KBM-7 (cell line): ENCODE data around the gene PRKCE.

Source experiments
- DNase-seq: peaks from one replicate; pipeline ENCODE4 v3.0.0-alpha.2; 2015
- in situ Hi-C: fragments of 300-500 bp; cut with MboI; formaldehyde crosslinking; loops from 2 replicates; pipeline ENCODE4 v1.14.3; 2020; ENCODE audit warnings: low sequenced_read_pairs, low pct_unique_long_range_greater_than_20kb, mixed read lengths

Gene PRKCE

GRCh38 chr2:45975752-45976517 is 324.5 kb downstream of the PRKCE start:
- in situ Hi-C loops, result no loop called here
- DNase-seq, result no peak

- in situ Hi-C loops, result no loop called here
- DNase-seq, result no peak
Measured at GRCh38 chr2:45978302-45978859, 326.9 kb downstream of the PRKCE start.

GRCh38 chr2:45979065-45979464 is 327.6 kb downstream of the PRKCE start:
- in situ Hi-C loops, result no loop called here
- DNase-seq, result no peak

DNA sequence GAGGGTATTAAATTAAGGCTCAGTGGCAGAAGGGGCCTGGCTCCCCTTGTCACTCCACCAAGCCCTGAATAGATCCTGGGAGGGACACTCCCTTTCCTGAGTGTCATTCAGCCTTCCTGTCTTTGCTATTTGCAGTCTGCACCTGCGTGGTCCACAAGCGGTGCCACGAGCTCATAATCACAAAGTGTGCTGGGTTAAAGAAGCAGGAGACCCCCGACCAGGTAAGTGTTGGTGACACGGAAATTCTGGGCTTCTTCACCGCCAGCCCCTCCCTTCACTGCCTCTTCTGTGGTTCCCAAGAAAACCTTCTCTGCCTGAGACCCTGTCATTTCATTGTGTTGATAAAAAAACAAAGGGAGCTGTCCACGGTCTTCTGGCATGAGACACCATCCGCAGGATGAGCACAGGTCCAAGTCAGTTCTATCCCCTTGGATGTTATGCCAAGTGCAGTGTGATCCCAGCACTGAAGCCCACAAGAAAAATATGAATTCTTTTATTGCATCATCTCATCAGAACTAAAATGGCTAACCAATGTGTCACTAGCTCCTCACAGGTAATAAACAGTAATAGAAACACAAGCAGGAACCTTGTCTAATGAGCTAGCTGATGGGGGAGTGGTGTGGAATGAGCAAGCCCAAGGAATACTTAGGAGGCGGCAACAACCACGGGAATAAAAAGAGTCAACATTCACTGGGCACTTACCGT is 328.8 kb downstream of the PRKCE start:
- no peak for DNase-seq
- in situ Hi-C loops, result no loop called here

- DNase-seq, result no peak
- in situ Hi-C loops, result no loop called here
Measured at GRCh38 chr2:45981384-45981930, 330.0 kb downstream of the PRKCE start.

GRCh38 chr2:45982096-45982495 is 330.6 kb downstream of the PRKCE start:
- DNase-seq, result no peak
- in situ Hi-C loops, result no loop called here

- in situ Hi-C loops, result no loop called here
- DNase-seq, result no peak
Measured at GRCh38 chr2:45983213-45983612, 331.7 kb downstream of the PRKCE start.

DNA sequence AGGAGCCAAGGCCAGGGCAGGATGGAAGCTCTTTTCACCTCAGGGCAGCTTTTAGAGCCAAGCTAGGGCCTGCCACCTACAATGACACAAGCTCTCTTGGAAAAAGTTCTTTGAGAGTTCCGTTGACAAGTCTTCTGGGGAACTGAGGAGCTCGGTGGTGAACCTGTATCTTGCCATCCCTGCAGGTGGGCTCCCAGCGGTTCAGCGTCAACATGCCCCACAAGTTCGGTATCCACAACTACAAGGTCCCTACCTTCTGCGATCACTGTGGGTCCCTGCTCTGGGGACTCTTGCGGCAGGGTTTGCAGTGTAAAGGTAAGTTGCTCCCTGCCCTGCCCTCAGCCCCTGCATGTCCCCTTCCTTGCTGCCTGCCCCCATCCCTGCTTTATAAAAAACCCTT is 332.9 kb downstream of the PRKCE start:
- in situ Hi-C loops, result no loop called here
- DNase-seq, result no peak

DNA sequence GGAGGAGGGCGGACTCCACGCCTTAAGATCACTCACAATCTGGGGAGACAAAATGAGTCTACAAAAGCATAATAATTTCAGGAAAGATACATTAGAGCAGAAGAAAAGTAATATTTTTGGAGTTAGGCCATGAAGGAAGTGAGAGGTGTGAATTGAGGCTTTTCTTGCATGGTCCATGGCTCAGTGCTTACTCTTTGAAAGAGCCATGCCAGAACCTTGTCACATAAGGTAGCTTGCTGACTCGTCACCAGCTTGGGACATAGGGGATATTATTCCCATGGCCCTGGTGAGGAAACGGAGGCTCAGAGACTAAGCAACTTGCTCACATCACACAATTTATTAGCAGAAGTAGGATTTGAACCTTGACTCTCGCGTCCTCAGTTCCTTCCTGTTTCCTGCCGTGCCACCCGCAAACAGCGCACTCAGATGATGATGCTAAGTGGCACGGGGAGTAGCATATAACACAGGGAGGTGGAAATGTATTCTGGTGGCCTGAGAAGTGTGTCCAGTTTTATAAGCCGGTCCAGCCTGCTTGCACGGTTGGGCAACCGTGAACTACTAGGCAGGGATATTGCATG is 333.5 kb downstream of the PRKCE start:
- DNase-seq, result no peak
- in situ Hi-C loops, result no loop called here

DNA sequence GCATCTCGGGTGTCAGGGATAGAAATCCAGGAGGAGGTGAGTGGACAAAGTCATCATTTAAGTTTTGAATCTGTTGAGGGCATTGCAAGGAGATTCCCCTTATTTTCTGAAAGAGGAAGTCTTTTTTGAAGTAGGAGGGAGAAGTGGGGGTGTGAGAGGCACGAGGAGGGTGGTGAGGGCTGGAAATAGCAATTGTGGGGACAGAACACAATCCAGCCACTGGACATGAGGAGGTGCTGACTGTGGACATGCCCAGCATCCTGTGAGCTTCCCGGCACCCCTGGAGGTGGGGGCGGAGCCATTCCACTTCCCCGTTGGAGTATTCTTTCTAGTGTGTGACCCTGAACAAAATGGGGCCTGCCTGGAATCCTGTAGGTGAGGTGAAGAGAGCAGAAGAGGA is 335.0 kb downstream of the PRKCE start:
- peak; percentile 41 for DNase-seq
- in situ Hi-C loops, result no loop called here

- in situ Hi-C loops, result no loop called here
- no peak for DNase-seq
Measured at GRCh38 chr2:45987856-45988255, 336.4 kb downstream of the PRKCE start.

GRCh38 chr2:45988879-45989278 is 337.4 kb downstream of the PRKCE start:
- in situ Hi-C loops, result no loop called here
- DNase-seq, result no peak

DNA sequence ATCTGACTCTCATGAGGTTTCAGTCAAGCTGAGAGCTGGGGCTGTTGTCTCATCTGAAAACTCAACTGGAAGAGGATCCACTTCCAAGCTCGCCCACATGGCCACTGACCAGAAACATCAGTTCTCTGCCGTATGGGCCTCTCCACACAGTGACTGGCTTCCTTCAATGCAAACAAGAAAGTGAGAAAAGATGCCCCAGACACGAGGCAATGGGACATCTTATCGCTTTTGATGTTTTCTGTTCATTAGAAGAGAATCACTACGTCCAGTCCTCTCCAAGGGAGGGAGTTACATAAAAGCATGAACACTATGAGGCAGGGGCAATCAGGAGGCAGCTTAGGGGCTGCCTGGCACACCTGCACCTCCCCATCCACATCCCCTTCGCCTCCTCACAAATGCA is 338.7 kb downstream of the PRKCE start:
- in situ Hi-C loops, result no loop called here
- no peak for DNase-seq

DNA sequence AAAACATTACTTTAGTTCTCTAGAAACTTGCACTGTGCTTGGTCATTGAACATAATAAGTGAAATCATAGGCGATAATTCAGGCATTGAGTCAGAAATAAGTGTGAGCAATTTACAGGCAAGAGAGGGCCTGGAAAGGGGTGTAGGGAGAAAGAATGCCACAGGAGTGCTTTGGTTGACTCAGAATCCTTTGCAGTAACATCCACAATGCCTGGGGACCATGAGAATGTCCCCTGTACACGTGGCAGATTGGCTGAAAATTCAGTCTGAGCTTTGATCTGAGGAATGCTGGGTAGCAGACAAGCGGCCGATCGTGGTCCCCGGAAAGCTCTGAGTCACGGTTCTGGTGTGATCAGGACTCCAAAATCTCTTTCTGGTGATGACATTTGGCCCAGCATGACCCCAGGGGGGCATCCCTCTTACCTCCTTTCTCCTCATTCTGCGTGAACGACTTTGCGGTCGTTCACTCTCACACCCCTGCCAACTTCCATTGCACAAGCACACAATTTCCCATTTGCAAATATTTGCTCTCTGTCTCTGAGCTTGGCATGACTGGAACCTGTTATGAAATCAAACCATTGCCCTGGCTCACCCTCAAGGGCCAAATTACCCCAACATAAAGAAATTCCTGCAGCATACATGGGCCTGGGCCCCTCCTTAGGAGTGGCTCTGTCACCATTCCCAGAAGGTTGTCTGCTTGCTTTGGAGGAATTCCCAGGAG is 340.7 kb downstream of the PRKCE start:
- no peak for DNase-seq
- in situ Hi-C loops, result no loop called here

DNA sequence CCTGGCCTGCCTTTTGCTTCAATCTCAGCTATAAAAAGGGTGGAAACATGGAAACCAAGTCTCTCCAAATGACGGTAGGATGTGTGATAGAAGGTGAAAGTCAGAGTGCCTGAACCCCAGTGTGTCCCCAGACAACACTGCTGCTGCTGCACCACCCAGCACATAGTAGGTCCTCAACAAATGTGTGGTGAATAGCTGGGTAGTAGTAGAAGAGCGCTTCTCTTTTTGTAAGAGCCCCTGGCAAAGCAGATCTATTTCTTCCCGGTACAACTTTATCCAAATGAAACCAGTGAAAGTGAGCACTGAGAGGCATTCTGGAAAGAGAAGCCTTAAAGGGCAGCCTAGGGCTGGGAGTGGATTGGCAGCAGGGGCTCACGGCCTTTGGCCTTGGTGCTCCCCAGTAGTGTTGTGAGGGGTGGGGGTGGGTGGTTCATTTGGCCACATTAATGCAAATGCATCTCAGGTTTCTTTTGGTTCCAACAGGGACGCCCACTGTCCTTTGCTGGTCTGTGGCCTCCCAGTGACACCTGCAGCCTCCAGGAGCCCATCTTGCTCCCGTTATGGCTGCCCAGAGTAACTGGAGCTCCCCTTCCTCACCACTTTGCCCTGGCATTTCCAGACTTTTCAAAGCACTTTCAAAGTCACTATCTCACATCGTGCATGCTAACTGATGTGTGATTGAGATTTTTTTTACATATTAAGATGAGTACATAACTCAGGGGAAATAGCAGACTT is 341.4 kb downstream of the PRKCE start:
- in situ Hi-C loops, result no loop called here
- no peak for DNase-seq

- DNase-seq, result peak; percentile 67
- in situ Hi-C loops, result no loop called here
Measured at GRCh38 chr2:45993476-45993991, 342.1 kb downstream of the PRKCE start.

DNA sequence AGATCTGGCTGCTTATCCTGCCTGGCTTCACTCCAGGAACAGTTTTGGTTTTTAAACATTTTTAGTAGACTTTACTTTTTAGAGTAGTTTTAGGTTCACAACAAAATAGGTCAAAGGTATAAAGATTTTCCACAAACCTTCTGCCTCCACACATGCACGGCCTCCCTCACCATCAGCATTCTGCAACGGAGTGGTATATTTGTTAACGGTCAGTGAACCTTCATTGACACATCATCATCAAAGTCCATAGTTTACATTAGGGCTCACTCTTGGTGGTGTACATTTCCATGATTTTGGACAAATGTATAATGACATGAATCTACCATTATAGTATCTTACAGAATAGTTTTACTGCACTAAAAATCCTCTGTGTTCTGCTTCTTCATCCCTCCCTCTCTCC is 342.6 kb downstream of the PRKCE start:
- DNase-seq, result no peak
- in situ Hi-C loops, result no loop called here

DNA sequence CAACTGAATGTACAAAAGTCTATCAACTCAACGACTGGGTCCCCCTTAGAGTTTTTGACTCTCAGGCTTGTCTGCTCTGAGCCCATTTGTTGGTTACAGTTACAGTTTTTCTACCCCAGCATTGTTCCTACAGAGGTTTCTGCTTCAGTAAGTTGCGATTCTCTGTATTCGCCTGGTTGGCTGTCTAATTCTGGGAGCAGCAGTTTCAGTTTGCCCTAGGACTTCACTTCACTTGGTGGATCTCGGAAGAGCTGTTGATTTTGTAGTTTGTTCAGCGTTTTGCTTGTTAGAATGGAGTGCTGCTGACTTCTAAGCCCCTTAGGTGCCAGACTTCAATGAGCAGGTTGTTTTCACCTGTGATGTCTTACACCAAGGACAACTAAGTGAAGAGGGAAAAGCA is 349.2 kb downstream of the PRKCE start:
- in situ Hi-C loops, result loop anchor here (10.0 to 25.0 kb wide), 2 partner anchors 454 to 637 kb away; no protein-coding TSS in a partner anchor
- DNase-seq, result no peak
